AG04450 (cell line): Measurements from ENCODE around the gene NUCB1. TPM values are rescaled to one million over a fixed set of nuclear protein-coding genes. Genes with fewer than 3 reads are reported as not detected.

Experiments
- CTCF ChIA-PET: fragments of 300-600, 350-600 bp; formaldehyde crosslinking; extraction: SDS; loops from one replicate; lab custom pipeline; 2022; ENCODE audit warnings: antibody characterized with exemption, inconsistent platforms; lab: Charles Lee
- POLR2A ChIA-PET: fragments of 350-600 bp; formaldehyde crosslinking; extraction: SDS; loops from one replicate; lab custom pipeline; 2021; ENCODE audit warnings: antibody characterized with exemption, inconsistent platforms; lab: Yijun Ruan, JAX
- DNase-seq: peaks from one replicate; pipeline ENCODE4 v3.0.0-alpha.2; 2011; ENCODE audit warnings: low read depth, low spot score
- H3K27ac ChIP-seq: one replicate; pipeline ENCODE4 v1.5.1; 2012; ENCODE audit warnings: low read depth, low read length, control low read depth
- H3K27me3 ChIP-seq: one replicate; pipeline ENCODE4 v1.6.0; 2012; ENCODE audit warnings: low read length; ENCODE audit not compliant: control insufficient read depth, insufficient read depth
- H3K4me3 ChIP-seq: 2 replicates; pipeline ENCODE4 v1.5.1; 2011; ENCODE audit warnings: mild to moderate bottlenecking, low read depth, low read length, control low read depth
- H3K9me3 ChIP-seq: 2 replicates; pipeline ENCODE4 v1.5.1; 2012; ENCODE audit warnings: low read length; ENCODE audit not compliant: control insufficient read depth, insufficient read depth
- polyA plus RNA-seq: library from polyadenylated mRNA; depleted of rRNA; stranded (reverse); fragments of >200 nt; gene quantifications from 2 replicates; pipeline ENCODE4 v1.2.3, GENCODE V29; 2011
- TF ChIP-seq, protein P1 (sequence below): IDR thresholded peaks from 2 replicates; pipeline ENCODE4 v1.5.1; 2011; ENCODE audit warnings: low read depth, low read length, control low read depth, inconsistent platforms

Gene NUCB1
- polyA plus RNA-seq, 1 experiment: 123 TPM

DNA sequence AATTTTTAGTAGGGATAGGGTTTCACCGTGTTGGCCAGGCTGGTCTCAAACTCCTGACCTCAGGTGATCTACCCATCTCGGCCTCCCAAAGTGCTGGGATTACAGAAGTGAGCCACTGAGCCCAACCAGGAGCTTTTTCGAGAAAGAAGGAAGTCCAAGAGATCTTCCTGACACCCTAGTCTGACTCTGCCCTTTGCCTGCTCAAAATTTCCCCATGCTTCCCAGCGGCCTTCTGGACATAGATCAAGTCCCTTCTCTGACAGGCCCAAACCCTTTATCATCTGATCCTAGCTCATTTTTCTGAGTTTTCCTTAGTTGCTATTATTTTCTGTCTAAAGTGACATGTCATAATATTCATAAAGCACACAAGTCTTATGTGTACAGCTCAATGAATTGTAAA is 53.0 kb downstream of the NUCB1 start:
- TF ChIP-seq, protein P1, sequence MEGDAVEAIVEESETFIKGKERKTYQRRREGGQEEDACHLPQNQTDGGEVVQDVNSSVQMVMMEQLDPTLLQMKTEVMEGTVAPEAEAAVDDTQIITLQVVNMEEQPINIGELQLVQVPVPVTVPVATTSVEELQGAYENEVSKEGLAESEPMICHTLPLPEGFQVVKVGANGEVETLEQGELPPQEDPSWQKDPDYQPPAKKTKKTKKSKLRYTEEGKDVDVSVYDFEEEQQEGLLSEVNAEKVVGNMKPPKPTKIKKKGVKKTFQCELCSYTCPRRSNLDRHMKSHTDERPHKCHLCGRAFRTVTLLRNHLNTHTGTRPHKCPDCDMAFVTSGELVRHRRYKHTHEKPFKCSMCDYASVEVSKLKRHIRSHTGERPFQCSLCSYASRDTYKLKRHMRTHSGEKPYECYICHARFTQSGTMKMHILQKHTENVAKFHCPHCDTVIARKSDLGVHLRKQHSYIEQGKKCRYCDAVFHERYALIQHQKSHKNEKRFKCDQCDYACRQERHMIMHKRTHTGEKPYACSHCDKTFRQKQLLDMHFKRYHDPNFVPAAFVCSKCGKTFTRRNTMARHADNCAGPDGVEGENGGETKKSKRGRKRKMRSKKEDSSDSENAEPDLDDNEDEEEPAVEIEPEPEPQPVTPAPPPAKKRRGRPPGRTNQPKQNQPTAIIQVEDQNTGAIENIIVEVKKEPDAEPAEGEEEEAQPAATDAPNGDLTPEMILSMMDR: no peak
- POLR2A ChIA-PET: interaction anchor here (1.1 to 3.9 kb wide), 2 partner anchors 11 to 12 kb away, joined by 3 to 33 read pairs; partner anchors contain the start of gene FTL
- H3K27me3 ChIP-seq: no peaks in the 10 kb centered on the region
- CTCF ChIA-PET: interaction anchor here (1.0 to 1.6 kb wide), 2 partner anchors 18 to 111 kb away, joined by 3 to 6 read pairs; no protein-coding TSS in a partner anchor
- H3K9me3 ChIP-seq: no peaks in the 10 kb centered on the region
- no peak overlapping the region for H3K27ac ChIP-seq
- H3K4me3 ChIP-seq: no peak overlapping the region
- DNase-seq: no peak

DNA sequence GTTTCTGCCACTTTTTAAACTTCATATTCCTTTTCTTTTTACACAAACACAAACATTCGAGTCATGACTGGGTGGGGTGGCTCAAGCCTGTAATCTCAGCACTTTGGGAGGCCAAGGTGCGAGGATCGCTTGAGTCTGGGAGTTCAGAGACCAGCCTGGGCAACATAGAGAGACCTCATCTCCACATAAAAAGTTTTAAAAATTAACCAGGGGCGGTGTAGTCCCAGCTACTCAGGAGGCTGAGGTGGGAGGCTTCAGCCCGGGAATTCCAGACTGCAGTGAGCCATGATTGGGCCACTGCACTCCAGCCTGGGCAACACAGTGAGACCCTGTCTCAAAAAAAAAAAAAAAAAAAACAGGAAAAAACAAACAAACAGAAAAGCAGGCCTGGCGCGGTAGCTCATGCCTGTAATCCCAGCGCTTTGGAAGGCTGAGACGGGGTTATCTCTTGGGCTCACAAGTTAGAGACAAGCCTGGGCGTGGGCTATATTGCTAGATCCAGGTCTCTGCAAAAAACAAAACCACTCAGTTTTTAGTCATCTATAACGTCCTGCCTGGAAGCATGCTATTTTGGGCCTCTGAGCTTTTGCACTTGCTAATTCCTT is 54.0 kb downstream of the NUCB1 start:
- peak overlapping the region; percentile 94 for H3K4me3 ChIP-seq
- no peaks in the 10 kb centered on the region for H3K27me3 ChIP-seq
- TF ChIP-seq, protein P1: no peak
- no peak overlapping the region for H3K27ac ChIP-seq
- ChIA-PET CTCF (interaction anchor here (0.6 to 1.7 kb wide), 6 partner anchors 10 to 685 kb away, joined by 3 to 5 read pairs (median 4); partner anchors contain the start of gene RUVBL2), POLR2A (interaction anchor here (0.5 to 3.9 kb wide), 10 partner anchors 11 to 117 kb away, joined by 3 to 33 read pairs (median 4); partner anchors contain the start of genes DHDH, FTL and NUCB1)
- no peaks in the 10 kb centered on the region for H3K9me3 ChIP-seq
- DNase-seq: no peak

DNA sequence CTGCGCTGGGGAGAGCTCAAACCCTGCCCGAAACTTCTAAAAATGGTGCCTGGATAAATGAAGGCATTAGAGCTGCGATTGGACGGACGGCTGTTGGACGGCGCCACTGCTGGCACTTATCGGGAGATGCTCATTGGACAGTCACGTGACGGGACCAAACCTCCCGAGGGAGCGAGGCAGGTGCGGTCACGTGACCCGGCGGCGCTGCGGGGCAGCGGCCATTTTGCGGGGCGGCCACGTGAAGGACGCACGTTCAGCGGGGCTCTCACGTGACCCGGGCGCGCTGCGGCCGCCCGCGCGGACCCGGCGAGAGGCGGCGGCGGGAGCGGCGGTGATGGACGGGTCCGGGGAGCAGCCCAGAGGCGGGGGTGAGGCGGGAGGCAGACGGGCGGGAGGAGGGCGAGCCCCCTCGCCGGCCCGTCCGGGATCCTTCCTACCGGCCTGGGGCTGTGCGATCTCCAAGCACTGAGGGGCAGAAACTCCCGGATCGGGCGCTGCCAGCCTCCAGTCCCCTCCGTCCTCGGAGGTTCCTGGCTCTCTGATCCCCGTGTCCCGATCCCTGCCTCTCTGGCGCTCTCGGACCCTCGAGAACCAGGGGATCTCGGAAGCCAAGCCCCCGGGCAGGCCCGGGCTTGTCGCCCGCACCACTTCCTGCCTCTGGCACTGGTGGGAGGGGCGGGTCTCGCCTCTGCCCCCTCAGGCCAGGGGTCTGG is 54.6 kb downstream of the NUCB1 start, which contains the start of gene BAX:
BAX (plus strand) TSS at position 281 of the 713 bp plus-strand sequence; CDS start at position 335, 54 bp downstream.
- peak within 1 kb of the TSS; percentile 95 for H3K27ac ChIP-seq
- POLR2A ChIA-PET: interaction anchor here (0.5 to 3.9 kb wide), 11 partner anchors 10 to 118 kb away, joined by 3 to 33 read pairs (median 4); partner anchors contain the start of genes DHDH, FTL and NUCB1
- peak within 1 kb of the TSS; percentile 94 for H3K4me3 ChIP-seq
- TF ChIP-seq, protein P1: 0 out of 2 replicates have a peak, but pooled peaks have one; percentile 3
- CTCF ChIA-PET: interaction anchor here (0.6 to 1.7 kb wide), 5 partner anchors 9 to 684 kb away, joined by 3 to 5 read pairs (median 4); no protein-coding TSS in a partner anchor
- H3K9me3 ChIP-seq: no peaks in the 10 kb centered on the region
- H3K27me3 ChIP-seq: no peaks in the 10 kb centered on the region
- peak; percentile 87 for DNase-seq

DNA sequence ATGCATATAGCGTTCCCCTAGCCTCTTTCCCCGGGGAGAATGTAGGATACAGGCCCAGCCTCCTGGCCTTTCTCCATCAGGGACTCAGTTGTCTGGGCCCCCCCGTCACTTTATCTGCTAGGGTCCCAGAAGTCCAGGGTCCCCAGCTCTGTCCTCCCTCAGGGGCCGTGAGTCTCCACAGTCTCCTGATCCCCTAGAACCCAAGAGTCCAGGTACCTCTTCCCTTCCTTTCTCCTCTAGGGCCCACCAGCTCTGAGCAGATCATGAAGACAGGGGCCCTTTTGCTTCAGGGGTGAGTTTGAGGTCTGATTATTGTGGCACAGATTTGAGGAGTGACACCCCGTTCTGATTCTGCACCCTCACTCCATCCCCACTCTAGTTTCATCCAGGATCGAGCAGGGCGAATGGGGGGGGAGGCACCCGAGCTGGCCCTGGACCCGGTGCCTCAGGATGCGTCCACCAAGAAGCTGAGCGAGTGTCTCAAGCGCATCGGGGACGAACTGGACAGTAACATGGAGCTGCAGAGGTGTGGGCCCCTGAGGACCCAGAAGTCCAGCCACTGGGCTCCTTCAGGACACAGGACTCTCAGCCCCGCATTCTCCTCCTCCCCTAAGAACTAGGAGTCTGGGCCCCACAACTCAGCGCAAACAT is 55.3 kb downstream of the NUCB1 start:
- POLR2A ChIA-PET: interaction anchor here (1.1 to 3.9 kb wide), 2 partner anchors 10 to 82 kb away, joined by 3 to 33 read pairs; partner anchors contain the start of gene FTL
- H3K4me3 ChIP-seq: peak overlapping the region; percentile 94
- TF ChIP-seq, protein P1: no peak
- H3K27me3 ChIP-seq: no peaks in the 10 kb centered on the region
- peak overlapping the region; percentile 95 for H3K27ac ChIP-seq
- no peak for DNase-seq
- CTCF ChIA-PET: interaction anchor here (1.7 kb wide), 1 partner anchor 113 kb away, joined by 4 read pairs; no protein-coding TSS in a partner anchor
- no peaks in the 10 kb centered on the region for H3K9me3 ChIP-seq
